GM21529 (cell line): Measurements from ENCODE around the gene RALGAPA1.
A peak's percentile ranks its signal among the peaks of the same experiment; 100 is the strongest.
"Not testable (repeated sequence)": the region's sequence is repeated elsewhere in the genome, so short reads cannot be mapped to it uniquely, and the experiment has no call there.

Source experiments
- ATAC-seq: cut with Tn5 transposase; IDR thresholded peaks from one replicate; pipeline ENCODE4 v1.9.1; 2021; ENCODE audit not compliant: unreplicated experiment

RALGAPA1 gene

DNA sequence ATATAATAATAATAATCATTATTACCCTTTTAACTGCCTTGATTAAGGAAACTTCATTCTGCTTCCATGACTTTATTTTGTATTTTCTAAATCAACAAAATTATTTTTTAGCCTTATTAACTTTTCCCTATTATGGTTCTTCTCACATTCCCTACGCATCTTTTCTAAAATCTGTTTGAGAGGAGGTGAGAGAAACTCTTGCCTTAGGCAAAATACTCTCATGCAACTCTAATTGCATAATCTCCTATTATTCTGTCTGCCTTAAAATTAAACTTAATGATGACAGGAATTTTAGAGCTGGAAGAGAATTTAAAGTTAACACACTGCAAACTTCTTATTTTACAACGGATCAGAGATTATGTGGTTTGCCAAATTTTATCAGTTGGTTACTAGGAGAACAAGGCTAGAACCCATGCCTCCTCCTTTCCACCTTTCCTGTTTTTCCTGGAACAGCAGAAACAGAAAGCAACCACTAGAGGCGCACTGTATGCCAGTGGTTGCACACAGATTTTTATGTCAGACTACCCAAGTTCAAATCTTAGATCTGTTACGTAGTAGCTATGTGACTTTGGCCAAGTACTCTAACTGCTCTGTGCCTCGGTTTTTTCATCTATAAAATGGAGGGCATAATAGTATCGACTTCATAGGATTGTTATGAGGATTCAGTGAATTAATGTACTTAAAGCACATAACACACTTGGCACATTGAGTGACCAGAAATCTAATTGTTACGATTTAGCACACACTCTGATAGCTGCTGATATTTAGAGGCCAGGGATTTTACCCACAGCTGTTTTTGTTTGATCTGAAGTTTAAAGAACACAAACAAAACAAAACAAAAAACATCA, 12.7 kb upstream of the RALGAPA1 start:
- ATAC-seq, result no peak

GRCh38 chr14:35819591-35820540, 10.8 kb upstream of the RALGAPA1 start:
- ATAC-seq, result no peak

- no peak for ATAC-seq
Observed at GRCh38 chr14:35818346-35819115, 9.4 kb upstream of the RALGAPA1 start.

GRCh38 chr14:35814371-35815005, 5.4 kb upstream of the RALGAPA1 start:
- peak; percentile 81 for ATAC-seq

GRCh38 chr14:35810963-35811362, 1.9 kb upstream of the RALGAPA1 start:
- no peak for ATAC-seq

GRCh38 chr14:35809597-35809996, 502 bp upstream of the RALGAPA1 start:
- ATAC-seq, result no peak

DNA sequence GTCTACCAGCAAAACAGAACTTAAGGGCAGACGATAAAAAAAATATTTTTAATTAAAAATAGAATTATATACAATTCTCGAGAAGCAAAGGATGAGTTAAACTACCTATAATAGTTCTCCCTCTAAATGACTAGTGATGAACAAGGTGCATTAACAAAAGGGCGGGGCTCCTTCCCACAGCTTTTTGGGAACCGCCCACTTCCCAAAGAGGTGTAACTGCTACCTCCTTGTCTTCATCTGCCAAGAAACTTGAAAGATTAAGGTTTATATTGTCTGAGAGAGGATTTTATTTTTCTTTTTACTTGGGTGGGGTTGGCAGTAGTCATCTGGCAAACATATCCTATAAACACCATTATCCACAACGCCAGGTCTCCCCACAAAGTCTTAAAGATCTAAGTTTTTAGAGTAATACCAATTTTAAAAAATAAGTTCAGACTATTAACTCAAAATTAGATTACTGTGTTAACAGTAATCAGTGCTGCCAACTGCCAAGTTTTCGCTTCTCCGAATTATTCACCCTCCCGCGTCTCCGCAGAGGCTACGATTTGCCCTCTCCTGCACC, 938 bp downstream of the RALGAPA1 start:
- no peak for ATAC-seq

GRCh38 chr14:35807131-35807961, 1.7 kb downstream of the RALGAPA1 start:
- no peak for ATAC-seq

- no peak for ATAC-seq
Observed at GRCh38 chr14:35806006-35806907, 2.8 kb downstream of the RALGAPA1 start.

DNA sequence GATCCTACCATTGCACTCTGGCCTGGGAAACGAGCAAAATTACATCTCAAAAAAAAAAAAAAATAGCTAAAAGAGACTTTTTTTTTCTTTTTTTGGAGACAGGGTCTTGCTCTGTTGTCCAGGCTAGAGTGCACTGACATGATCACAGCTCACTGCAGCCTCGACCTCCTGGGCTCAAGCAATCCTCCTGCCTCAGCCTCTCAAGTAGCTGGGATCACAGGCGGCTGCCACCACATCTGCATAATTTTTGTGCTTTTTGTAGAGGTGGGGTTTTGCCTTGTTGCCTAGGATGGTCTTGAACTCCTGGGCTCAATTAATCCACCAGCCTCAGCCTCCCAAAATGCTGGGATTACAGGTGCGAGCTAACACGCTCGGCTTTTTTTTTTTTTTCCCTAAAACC, 11.3 kb downstream of the RALGAPA1 start:
- no peak for ATAC-seq

- ATAC-seq, result no peak
Observed at GRCh38 chr14:35789651-35790050, 19.4 kb downstream of the RALGAPA1 start.

- no peak for ATAC-seq
Observed at GRCh38 chr14:35786856-35787255, 22.2 kb downstream of the RALGAPA1 start.

DNA sequence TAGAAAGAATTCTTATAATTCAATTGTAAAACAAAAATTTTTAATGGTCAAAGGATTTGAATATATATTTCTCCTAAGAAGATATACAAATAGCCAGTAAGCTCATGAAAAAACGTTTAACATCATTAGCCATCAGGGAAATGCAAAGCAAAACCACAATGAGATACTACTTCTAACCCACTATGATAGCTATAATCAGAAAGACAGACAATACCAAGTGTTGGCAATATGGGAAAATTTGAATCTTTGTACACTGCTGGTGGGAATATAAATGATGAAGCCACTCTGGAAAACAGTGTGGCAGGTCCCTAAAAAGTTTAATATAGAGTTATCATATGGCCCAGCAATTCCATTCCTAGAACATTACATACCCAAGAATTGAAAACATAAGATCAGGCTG, 25.4 kb downstream of the RALGAPA1 start:
- ATAC-seq, result no peak

GRCh38 chr14:35779368-35779767, 29.7 kb downstream of the RALGAPA1 start:
- ATAC-seq, result no peak

DNA sequence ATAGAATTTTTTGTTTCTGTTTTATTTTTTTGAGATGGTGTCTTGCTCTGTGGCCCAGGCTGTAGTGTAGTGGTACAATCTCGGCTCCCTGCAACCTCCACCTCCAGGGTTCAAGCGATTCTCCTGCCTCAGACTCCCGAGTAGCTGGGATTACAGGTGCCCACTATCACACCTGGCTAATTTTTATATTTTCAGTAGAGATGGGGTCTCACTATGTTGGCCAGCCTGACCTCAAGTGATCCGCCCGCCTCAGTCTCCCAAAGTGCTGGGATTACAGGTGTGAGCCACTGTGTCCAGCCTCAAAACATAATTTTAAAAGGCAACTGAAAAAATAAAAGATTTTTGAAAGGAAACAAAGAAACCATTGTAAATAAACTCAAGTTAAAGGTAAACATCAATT, 31.5 kb downstream of the RALGAPA1 start:
- not testable (repeated sequence) for ATAC-seq

- ATAC-seq, result no peak
Observed at GRCh38 chr14:35776823-35777222, 32.3 kb downstream of the RALGAPA1 start.

DNA sequence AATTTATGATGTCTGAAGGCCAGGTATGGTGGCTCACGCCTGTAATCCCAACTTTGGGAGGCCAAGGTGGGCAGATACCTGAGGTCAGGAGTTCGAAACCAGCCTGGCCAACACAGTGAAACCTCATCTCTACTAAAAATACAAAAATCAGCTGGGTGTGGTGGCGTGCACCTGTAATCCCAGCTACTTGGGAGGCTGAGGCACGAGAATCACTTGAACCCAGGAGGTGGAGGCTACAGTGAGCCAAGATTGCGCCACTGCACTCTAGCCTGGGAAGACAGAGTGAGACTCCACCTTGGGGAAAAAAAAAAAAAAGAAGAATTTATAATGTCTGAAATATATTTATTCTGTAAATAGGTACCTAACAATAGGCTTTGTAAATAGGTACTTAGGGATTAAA, 33.0 kb downstream of the RALGAPA1 start:
- not testable (repeated sequence) for ATAC-seq

DNA sequence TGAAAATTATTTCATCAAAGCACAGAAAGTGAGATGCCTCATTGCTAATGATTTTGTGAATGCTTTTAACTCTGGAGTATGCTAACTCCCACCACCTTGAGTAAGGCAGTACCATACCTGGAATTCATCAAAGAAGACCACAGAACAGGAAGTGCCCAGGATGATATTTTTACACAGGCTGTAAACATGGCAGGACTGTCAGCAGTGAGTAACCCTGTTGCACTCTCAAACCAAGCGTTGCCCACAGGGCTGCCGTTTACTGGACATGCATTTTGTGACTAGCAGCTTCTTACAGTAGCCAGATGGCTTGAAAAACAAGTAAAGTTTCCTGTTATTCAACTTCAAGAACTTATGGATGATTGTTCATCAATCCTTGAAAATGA, 42.4 kb downstream of the RALGAPA1 start:
- ATAC-seq, result no peak
